Right lobe of liver (tissue), 4 donors: ENCODE results near the gene ACSS1.

Experiments used
- POLR2A ChIP-seq: fragments of 450-650 bp; IDR thresholded peaks from one replicate; pipeline ENCODE4 v1.6.1; 2017; ENCODE audit warnings: antibody characterized with exemption, mild to moderate bottlenecking
- TF ChIP-seq, protein P1 (sequence below), 4 donors: fragments of 200-600 bp in 3 of 4; fragments of 450-650 bp in 1 of 4; IDR thresholded peaks; one replicate each; pipeline versions ENCODE4 v1.5.1 to v1.8.0; 2016 to 2022; ENCODE audit warnings: antibody characterized with exemption in 4 of 4, mild to moderate bottlenecking in 2 of 4
- donor health status: DM: no; HTN: no; CAD: no.
- donor health status: DM: no; HTN: no; CAD: no.
- donor health status: DM: no; HTN: yes; CAD: no.

DNA sequence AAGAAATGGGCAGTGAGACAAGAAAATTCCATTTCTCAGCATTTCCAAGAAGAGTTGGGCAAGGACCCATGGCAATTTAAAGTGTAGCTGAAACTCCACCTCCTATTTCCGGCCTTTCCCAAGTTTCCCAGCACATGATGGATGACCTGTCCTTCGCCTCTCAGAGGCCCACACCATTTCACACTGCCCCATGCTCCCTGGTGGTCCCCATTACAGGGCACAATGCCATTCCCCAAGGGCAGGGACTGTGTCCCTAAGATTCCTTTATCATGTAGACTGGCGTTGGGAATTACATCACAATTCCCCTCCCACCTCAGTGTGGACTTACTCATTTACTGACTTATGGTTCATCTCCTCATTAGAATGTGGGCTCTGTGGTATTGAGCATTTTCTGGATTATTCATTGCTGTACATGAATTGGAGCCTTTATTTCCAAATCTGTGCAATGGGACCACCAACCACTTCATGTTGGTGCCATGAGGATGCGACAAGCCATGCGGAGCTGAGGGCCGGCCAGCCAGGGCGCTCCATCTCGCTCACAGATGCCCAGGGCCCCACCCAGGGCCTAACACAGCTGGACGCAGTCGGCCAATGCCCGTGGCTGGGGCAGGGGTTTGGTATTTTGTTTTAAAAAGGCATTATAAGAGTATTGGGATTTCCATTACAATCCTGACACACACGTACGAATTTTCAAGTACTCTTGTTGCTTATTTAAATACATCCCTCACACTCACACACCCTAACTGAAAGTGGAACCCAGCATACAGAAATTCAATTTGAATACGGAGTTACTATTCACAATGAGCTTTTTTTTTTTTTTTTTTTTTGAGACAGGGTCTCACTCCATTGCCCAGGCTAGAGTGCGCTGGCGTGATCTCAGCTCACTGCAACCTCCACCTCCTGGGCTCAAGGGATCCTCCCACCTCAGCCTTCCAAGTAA is 5.4 kb downstream of the ACSS1 start:
- TF ChIP-seq, protein P1, sequence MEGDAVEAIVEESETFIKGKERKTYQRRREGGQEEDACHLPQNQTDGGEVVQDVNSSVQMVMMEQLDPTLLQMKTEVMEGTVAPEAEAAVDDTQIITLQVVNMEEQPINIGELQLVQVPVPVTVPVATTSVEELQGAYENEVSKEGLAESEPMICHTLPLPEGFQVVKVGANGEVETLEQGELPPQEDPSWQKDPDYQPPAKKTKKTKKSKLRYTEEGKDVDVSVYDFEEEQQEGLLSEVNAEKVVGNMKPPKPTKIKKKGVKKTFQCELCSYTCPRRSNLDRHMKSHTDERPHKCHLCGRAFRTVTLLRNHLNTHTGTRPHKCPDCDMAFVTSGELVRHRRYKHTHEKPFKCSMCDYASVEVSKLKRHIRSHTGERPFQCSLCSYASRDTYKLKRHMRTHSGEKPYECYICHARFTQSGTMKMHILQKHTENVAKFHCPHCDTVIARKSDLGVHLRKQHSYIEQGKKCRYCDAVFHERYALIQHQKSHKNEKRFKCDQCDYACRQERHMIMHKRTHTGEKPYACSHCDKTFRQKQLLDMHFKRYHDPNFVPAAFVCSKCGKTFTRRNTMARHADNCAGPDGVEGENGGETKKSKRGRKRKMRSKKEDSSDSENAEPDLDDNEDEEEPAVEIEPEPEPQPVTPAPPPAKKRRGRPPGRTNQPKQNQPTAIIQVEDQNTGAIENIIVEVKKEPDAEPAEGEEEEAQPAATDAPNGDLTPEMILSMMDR (IDR thresholded peaks at IDR 0.05): no peak
- no peak for TF ChIP-seq POLR2A
